HepG2 (cell line): Measurements from ENCODE around the gene CACNG7. TPM values are rescaled to one million over a fixed set of nuclear protein-coding genes. Genes with fewer than 3 reads are reported as not detected.
A peak's percentile ranks its signal among the peaks of the same experiment; 100 is the strongest.

Experiments used
- ATAC-seq: fragments of 200-7000 bp; cut with Tn5 transposase; 3 replicates; pipeline ENCODE4 v1.9.1; 2020; ENCODE audit warnings: mild to moderate bottlenecking, moderate library complexity
- BruUV-seq: library from RNA; stranded (reverse); fragments of 400-500 nt; replicated peaks from 2 replicates; lab custom pipeline; 2021; lab: Mats Ljungman, UMichigan
- CTCF ChIA-PET: fragments of 300-600 bp; formaldehyde crosslinking; extraction: SDS; loops from one replicate; lab custom pipeline; 2021; ENCODE audit warnings: low total read pairs, inconsistent platforms, low intra/inter-chr PET ratio; lab: Yijun Ruan, JAX
- POLR2A ChIA-PET: fragments of 350-600 bp; sonication (Branson Sonifier 250); formaldehyde crosslinking; loops from one replicate; lab custom pipeline; 2020; ENCODE audit warnings: antibody characterized with exemption, inconsistent platforms; lab: Yijun Ruan, JAX
- DNase-seq: peaks from one replicate; pipeline ENCODE4 v3.0.0-alpha.2; 2015; ENCODE audit warnings: low spot score
- FAIRE-seq: peaks from 3 replicates; lab custom pipeline; 2011; peaks lifted over from hg19 to GRCh38; lab: Jason Lieb, UNC
- H2AFZ ChIP-seq: one replicate; pipeline ENCODE4 v1.6.1; 2011; ENCODE audit warnings: low read length, inconsistent platforms
- H3K27ac ChIP-seq: fragments of 300-600 bp; 3 replicates; pipeline ENCODE4 v1.8.0; 2011; ENCODE audit warnings: mixed run types, mild to moderate bottlenecking, mixed read lengths, low read length, inconsistent platforms; ENCODE audit not compliant: insufficient read depth; ENCODE audit errors: extremely low read length
- H3K27me3 ChIP-seq, 2 experiments: fragments of 200-600 bp in 1 of 2; 2 replicates in 1 of 2; 3 replicates in 1 of 2; pipeline versions ENCODE4 v1.6.0 to v1.8.0; 2011; ENCODE audit warnings: low read length in 2 of 2, mild to moderate bottlenecking in 2 of 2, moderate library complexity in 2 of 2, inconsistent platforms in 1 of 2; ENCODE audit not compliant: insufficient read depth in 2 of 2, control insufficient read depth in 1 of 2
- H3K36me3 ChIP-seq, 2 experiments: fragments of 200-600 bp in 1 of 2; replicated peaks in 1 of 2; 2 replicates in 1 of 2; 3 replicates in 1 of 2; pipeline versions ENCODE4 v1.5.1 to v1.8.0; 2011; ENCODE audit warnings: low read length in 2 of 2, inconsistent platforms in 1 of 2; ENCODE audit not compliant: insufficient read depth in 2 of 2, control insufficient read depth in 1 of 2
- H3K4me1 ChIP-seq: 2 replicates; pipeline ENCODE4 v1.5.1; 2012; ENCODE audit warnings: low read length, inconsistent platforms; ENCODE audit not compliant: insufficient read depth
- H3K4me2 ChIP-seq: 2 replicates; pipeline ENCODE4 v1.6.0; 2011; ENCODE audit warnings: low read depth, low read length, inconsistent platforms
- H3K4me3 ChIP-seq, 3 experiments: fragments of 200-600 bp in 1 of 3; sonication (generic), shearing (Covaris generic) in 1 of 3; replicated peaks in 1 of 3; 2 replicates each; pipeline ENCODE4 v1.5.1; 2011 to 2016; ENCODE audit warnings: low read length in 3 of 3, inconsistent platforms in 2 of 3, low read depth in 2 of 3, mild to moderate bottlenecking in 2 of 3, control low read depth in 1 of 3, mixed read lengths in 1 of 3; ENCODE audit not compliant: insufficient read depth in 1 of 3
- H3K79me2 ChIP-seq: one replicate; pipeline ENCODE4 v1.6.1; 2011; ENCODE audit warnings: low read length, inconsistent platforms; ENCODE audit not compliant: insufficient read depth
- H3K9ac ChIP-seq: 2 replicates; pipeline ENCODE4 v1.6.0; 2011; ENCODE audit warnings: mild to moderate bottlenecking, low read depth, low read length, inconsistent platforms; ENCODE audit not compliant: insufficient read depth
- H3K9me3 ChIP-seq: 2 replicates; pipeline ENCODE4 v1.5.1; 2012; ENCODE audit warnings: mild to moderate bottlenecking, low read length
- H4K20me1 ChIP-seq: 2 replicates; pipeline ENCODE4 v1.6.0; 2011; ENCODE audit warnings: inconsistent platforms, mild to moderate bottlenecking, low read length, moderate library complexity; ENCODE audit not compliant: insufficient read depth
- ATF7 ChIP-seq, 2 experiments: fragments of 450-650 bp in 1 of 2; sonication (generic) in 1 of 2; formaldehyde crosslinking in 1 of 2; IDR thresholded peaks; 2 replicates each; pipeline versions ENCODE4 v1.4.0 to v1.6.1; 2016 to 2020; ENCODE audit warnings: antibody characterized with exemption in 1 of 2, mild to moderate bottlenecking in 1 of 2, missing genetic modification reagents in 1 of 2
- CBX5 ChIP-seq: sonication (generic); formaldehyde crosslinking; IDR thresholded peaks from 2 replicates; pipeline ENCODE4 v1.4.0; 2020; ENCODE audit warnings: missing genetic modification reagents, borderline replicate concordance
- FOXC1 ChIP-seq: sonication (generic); formaldehyde crosslinking; IDR thresholded peaks from 2 replicates; pipeline ENCODE4 v1.8.0; 2022; ENCODE audit warnings: mild to moderate bottlenecking, missing genetic modification reagents, borderline replicate concordance
- MEIS1 ChIP-seq: sonication (generic); formaldehyde crosslinking; IDR thresholded peaks from 2 replicates; pipeline ENCODE4 v1.9.0; 2021; ENCODE audit warnings: mild to moderate bottlenecking, missing genetic modification reagents, moderate library complexity, borderline replicate concordance
- ZNF121 ChIP-seq: sonication (generic); formaldehyde crosslinking; IDR thresholded peaks from 2 replicates; pipeline ENCODE4 v1.5.0; 2020; ENCODE audit warnings: mild to moderate bottlenecking, missing genetic modification reagents
- ZNF33A ChIP-seq: sonication (generic); formaldehyde crosslinking; IDR thresholded peaks from 2 replicates; pipeline ENCODE4 v1.5.1; 2020; ENCODE audit warnings: missing genetic modification reagents, mild to moderate bottlenecking, moderate library complexity, borderline replicate concordance
- ZNF543 ChIP-seq: sonication (generic); formaldehyde crosslinking; IDR thresholded peaks from 2 replicates; pipeline ENCODE4 v1.4.0; 2020; ENCODE audit warnings: mild to moderate bottlenecking, missing genetic modification reagents
- ZNF703 ChIP-seq: sonication (generic); formaldehyde crosslinking; IDR thresholded peaks from 2 replicates; pipeline ENCODE4 v1.5.1; 2020; ENCODE audit warnings: missing genetic modification reagents, mild to moderate bottlenecking, moderate library complexity, borderline replicate concordance
- ZNF724P ChIP-seq: sonication (generic); formaldehyde crosslinking; IDR thresholded peaks from 2 replicates; pipeline ENCODE4 v1.8.0; 2022; ENCODE audit warnings: missing genetic modification reagents, borderline replicate concordance
- WGBS: methylation state at CpG from one replicate; pipeline ENCODE4 v1.1.6; 2017; ENCODE audit warnings: low lambda C conversion rate; 5-methylcytosine and 5-hydroxymethylcytosine counted together
- in situ Hi-C: cut with HindIII; loops from 2 replicates; pipeline ENCODE4 v1.10.0; 2017; ENCODE audit warnings: low pct_unique_long_range_greater_than_20kb; ENCODE audit not compliant: extremely low pct_ligation_motif_present
- intact Hi-C: fragments of 100-400 bp; cut with micrococcal nuclease; formaldehyde crosslinking; loops from one replicate; pipeline ENCODE4 v1.10.0; 2022; ENCODE audit not compliant: unreplicated experiment
- polyA plus RNA-seq, 8 experiments: library from polyadenylated mRNA; depleted of rRNA in 3 of 8; stranded (reverse) in 7 of 8; unstranded in 1 of 8; fragments of >200 nt; fragmentation: Illumina TruSeq in 4 of 8; extraction: Trizol in 4 of 8; gene quantifications; 2 replicates each; pipeline versions ENCODE4 v1.2.1 to v1.2.3, GENCODE V29; 2011 to 2016; ENCODE audit warnings: low read depth in 4 of 8, missing spikeins in 1 of 8, mixed read lengths in 1 of 8; ENCODE audit not compliant: insufficient read depth in 1 of 8
- total RNA-seq, 5 experiments: library from RNA; depleted of rRNA; stranded (reverse); fragments of >200 nt; fragmentation: Illumina TruSeq; extraction: Trizol; gene quantifications; 2 replicates each; pipeline ENCODE4 v1.2.3, GENCODE V29; 2016; ENCODE audit warnings: low read depth in 1 of 5

CACNG7 gene
- total and polyA plus RNA-seq, 2 of the 13 experiments (the other 11 are each of a cell fraction or from before 2014, with no cell fraction given) = not detected

DNA sequence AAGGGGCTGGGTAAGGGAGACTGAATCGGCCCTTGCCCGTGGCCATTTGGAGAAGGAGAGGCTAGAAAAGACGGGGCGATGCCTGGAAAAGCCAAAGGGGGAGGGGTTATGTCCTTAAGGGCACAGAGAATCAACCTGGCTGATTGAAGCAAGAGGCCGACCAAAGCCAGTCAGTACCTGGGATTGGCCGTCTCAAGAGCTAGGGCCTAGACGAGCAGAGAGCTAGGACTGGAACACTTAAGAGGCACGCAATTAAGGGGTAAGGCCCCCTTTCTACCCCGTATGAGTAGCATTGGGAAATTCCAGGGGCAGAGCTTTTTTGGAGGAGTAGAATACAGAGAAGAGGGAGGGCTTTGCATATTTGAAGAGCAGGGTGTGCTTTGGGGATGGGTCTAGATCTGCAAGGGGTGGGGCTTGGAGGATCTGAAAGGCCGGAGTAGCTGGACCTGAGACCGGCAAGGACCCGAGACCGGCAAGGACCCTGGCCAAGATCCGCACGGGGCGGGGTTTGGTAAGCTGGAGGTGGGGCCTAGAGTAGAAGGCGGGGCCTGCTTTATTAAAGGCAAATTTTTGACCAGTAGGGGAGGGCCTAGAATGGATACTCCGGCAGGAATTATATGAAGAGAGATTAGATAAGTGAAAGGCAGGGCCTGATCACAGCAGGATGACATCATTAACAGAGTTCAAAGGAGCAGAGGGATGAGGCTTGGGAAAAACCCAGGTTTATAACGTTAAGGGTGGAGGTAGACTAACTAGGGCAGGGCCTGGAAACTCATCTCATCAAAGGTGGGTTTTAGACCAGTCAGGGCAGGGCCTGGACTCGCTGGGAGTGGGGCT, 71.7 kb downstream of the CACNG7 start:
- DNase-seq = peak; percentile 6
- peaks cover 3 to 16% of the 10 kb centered on the region in 2 experiments; a peak in 2 of 5 replicates for H3K27me3 ChIP-seq

GRCh38 chr19:53981376-53981951, 72.4 kb downstream of the CACNG7 start:
- H3K4me2 ChIP-seq = no peak overlapping the region
- in situ Hi-C loops (no loop called here), intact Hi-C loops (no loop called here)
- 80% methylated on average over 1 of the region's 13 CpGs for WGBS
- ATAC-seq (no peak), FAIRE-seq (no peak), DNase-seq (no peak)
- peaks cover 3 to 20% of the 10 kb centered on the region in 2 experiments; a peak in 2 of 5 replicates for H3K27me3 ChIP-seq
- H4K20me1 ChIP-seq = no peaks in the 10 kb centered on the region
- no peak overlapping the region for H3K4me3 ChIP-seq
- BruUV-seq = no TSS peak
- CTCF ChIA-PET = no interaction called here
- H3K9ac ChIP-seq = no peak overlapping the region
- no peaks in the 10 kb centered on the region for H3K36me3 ChIP-seq
- H3K4me1 ChIP-seq = no peaks in the 10 kb centered on the region
- no peaks in the 10 kb centered on the region for H3K79me2 ChIP-seq
- TF ChIP-seq MEIS1 (CRISPR knock-in tag) = no peak
- no peak for TF ChIP-seq ZNF121 (CRISPR knock-in tag)
- no peak for TF ChIP-seq ZNF33A (CRISPR knock-in tag)
- no peak for TF ChIP-seq ZNF543 (CRISPR knock-in tag)
- no peak for TF ChIP-seq CBX5 (CRISPR knock-in tag)
- TF ChIP-seq ZNF724P (CRISPR knock-in tag) = no peak
- no peak for TF ChIP-seq ZNF703 (CRISPR knock-in tag)
- TF ChIP-seq, all 625 proteins: peak for 0
- H3K27ac ChIP-seq = no peak overlapping the region
- H2AFZ ChIP-seq = no peak overlapping the region
- POLR2A ChIA-PET = no interaction called here
- no peaks in the 10 kb centered on the region for H3K9me3 ChIP-seq

More for the DNA sequence above, 71.7 kb downstream of the CACNG7 start:
- no peaks in the 10 kb centered on the region for H3K36me3 ChIP-seq
- no TSS peak for BruUV-seq
- intact Hi-C loops = no loop called here
- FAIRE-seq (no peak), ATAC-seq (peak; percentile 13; the same call in 1 of the 3 replicates)
- ChIA-PET POLR2A (no interaction called here), CTCF (no interaction called here)
- in situ Hi-C loops = no loop called here
- no peak overlapping the region for H3K4me3 ChIP-seq
- no peak overlapping the region for H3K27ac ChIP-seq
- no peak overlapping the region for H2AFZ ChIP-seq
- H3K9ac ChIP-seq = no peak overlapping the region
- no peaks in the 10 kb centered on the region for H3K9me3 ChIP-seq
- H3K79me2 ChIP-seq = no peaks in the 10 kb centered on the region
- 46% methylated on average over 20 of the region's 20 CpGs for WGBS
- no peaks in the 10 kb centered on the region for H4K20me1 ChIP-seq
- no peaks in the 10 kb centered on the region for H3K4me1 ChIP-seq
- peak; percentile 51 for TF ChIP-seq ATF7 (IDR thresholded peaks at IDR 0.05)
- TF ChIP-seq ATF7 (CRISPR knock-in tag; IDR thresholded peaks at IDR 0.05) = no peak
- TF ChIP-seq FOXC1 (CRISPR knock-in tag) = no peak
- no peak overlapping the region for H3K4me2 ChIP-seq
